HG03095 (cell line): ENCODE data around the gene AOC3.
"Not testable (repeated sequence)": the region's sequence is repeated elsewhere in the genome, so short reads cannot be mapped to it uniquely, and the experiment has no call there.

Experiments used
- ATAC-seq: cut with Tn5 transposase; IDR thresholded peaks from one replicate; pipeline ENCODE4 v1.9.1; 2021; ENCODE audit warnings: moderate library complexity; ENCODE audit not compliant: unreplicated experiment

The AOC3 gene

DNA sequence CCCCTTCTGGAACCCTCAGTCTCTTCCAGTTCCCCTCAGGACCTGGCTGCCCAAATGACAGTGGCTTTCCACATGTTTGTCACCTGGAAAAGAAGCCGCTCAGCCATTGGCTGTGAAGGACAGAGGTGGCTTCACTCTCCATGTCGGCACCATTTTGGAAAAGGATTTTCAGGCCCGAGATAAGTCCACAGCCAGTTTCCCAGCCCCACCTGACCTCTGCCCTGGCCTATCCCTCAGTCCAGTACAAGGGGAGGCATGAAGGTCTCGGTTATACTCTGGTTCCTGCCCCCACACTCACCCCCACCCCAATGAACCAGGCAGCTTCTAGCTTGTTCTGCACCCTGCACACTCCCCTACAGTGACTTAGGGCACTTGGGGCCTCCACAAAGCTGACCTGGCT, 15.2 kb downstream of the AOC3 start:
- no peak for ATAC-seq

DNA sequence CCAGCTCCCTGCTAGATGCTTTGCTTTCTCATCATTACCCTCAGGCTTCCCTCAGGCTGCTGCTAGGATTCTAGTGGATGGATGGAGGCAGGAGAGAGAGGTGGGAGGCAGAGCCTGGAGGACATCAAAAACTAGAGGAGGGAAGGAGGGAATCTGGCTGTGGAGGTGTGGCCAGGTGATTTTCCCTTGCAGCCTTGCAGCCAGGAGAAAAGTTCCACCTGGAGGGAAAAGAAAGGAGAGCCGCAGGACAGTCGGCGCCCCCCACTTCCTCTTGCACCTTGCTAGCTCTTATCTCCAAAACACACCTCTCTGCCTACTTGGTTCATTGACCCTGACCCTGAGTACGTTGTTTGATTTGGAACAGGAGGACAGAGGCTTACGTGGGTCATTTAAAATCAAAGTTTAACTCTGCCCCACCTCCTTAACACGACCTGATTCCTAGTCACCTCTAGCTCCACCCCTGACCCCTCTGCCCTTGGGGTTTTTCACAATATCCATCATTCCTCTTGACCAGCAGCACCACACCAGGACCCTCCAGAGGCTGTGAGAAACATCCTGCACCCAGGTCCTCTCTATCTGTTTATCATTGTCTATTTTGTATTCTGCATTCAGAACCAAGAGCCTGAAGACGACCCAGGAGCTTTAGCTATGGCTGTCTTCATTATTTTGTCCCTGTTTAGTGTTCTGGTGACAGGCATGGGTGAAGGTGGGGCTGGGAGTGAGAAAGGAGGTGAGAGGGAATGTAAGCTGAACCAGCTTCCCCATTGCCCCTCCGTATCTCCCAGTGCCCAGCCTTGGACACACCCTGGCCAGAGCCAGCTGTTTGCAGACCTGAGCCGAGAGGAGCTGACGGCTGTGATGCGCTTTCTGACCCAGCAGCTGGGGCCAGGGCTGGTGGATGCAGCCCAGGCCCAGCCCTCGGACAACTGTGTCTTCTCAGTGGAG, 15.9 kb downstream of the AOC3 start:
- no peak for ATAC-seq

DNA sequence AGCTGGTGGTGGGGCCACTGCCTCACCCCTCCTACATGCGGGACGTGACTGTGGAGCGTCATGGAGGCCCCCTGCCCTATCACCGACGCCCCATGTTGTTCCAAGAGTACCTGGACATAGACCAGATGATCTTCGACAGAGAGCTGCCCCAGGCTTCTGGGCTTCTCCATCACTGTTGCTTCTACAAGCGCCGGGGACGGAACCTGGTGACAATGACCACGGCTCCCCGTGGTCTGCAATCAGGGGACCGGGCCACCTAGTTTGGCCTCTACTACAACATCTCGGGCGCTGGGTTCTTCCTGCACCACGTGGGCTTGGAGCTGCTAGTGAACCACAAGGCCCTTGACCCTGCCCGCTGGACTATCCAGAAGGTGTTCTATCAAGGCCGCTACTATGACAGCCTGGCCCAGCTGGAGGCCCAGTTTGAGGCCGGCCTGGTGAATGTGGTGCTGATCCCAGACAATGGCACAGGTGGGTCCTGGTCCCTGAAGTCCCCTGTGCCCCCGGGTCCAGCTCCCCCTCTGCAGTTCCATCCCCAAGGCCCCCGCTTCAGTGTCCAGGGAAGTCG, 16.8 kb downstream of the AOC3 start:
- not testable (repeated sequence) for ATAC-seq

DNA sequence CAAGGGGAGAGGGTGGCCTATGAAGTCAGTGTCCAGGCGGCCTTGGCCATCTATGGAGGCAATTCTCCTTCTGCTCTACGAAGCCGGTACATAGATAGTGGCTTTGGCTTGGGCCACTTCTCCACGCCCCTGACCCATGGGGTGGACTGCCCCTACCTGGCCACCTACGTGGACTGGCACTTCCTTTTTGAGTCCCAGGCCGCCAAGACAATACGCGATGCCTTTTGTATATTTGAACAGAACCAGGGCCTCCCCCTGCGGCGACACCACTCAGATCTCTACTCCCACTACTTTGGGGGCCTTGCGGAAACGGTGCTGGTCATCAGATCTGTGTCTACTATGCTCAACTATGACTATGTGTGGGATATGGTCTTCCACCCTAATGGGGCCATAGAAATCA, 17.3 kb downstream of the AOC3 start:
- ATAC-seq = no peak

DNA sequence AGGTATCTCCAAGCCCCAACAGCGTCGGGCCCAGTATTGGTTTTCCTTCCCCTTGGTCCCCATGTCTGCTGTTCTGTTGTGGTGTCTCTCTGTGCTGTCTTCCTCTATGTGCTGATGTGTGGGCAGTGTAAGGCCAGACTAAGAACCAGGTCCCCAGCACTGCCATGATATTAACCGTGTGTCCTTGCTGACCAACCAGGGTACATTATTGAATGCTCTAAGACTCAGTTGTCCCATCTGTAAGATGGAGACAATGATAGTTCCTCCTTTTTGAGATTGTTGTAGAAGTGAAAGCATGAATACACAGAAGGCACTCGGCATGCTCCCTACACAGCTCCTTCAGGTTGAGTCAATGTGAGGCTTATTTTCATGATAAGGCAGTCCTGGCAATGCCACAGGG, 20.6 kb downstream of the AOC3 start:
- ATAC-seq = no peak

DNA sequence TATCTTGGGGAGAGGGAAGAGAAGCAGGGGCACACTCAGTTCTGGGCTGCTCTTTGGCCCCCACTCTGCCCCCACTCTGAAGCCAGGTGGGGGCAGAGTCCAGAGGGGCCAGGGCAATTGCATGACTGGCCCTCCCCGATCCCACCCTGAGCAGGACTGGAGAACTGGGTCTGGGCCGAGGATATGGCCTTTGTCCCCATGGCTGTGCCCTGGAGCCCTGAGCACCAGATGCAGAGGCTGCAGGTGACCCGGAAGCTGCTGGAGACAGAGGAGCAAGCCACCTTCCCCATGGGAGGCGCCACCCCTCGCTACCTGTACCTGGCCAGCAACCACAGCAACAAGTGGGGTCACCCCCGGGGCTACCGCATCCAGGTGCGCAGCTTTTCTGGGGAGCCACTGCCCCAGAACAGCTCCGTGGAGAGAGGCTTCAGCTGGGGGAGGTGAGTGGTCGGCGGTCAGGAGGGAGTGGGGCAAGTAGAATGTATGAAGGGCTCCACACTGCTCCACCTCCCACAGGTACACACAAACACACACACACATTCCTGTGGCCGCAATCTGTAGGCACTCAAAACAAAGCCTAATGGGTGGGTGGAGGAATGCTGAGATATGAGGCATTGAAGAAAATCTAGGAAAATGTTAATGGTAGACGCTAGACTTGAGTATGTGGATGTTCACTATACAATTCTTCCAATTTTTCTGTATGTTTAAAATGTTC, 21.4 kb downstream of the AOC3 start:
- no peak for ATAC-seq

DNA sequence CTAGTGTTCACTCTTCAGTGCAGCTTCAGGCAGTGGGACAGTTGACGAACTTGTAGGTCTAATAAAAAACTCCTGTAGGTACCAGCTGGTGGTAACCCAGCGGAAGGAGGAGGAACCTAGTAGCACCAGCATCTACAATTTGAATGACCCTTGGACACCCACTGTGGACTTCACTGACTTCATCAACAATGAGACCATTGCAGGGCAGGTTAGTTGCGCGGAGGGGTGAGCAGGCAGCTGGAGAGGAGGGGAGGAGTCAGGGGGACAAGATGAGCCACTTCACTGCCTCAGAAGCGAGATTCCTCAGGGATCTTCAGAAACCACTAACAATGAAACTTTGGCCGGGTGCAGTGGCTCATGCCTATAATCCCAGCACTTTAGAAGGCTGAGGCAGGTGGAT, 22.3 kb downstream of the AOC3 start:
- ATAC-seq = no peak

DNA sequence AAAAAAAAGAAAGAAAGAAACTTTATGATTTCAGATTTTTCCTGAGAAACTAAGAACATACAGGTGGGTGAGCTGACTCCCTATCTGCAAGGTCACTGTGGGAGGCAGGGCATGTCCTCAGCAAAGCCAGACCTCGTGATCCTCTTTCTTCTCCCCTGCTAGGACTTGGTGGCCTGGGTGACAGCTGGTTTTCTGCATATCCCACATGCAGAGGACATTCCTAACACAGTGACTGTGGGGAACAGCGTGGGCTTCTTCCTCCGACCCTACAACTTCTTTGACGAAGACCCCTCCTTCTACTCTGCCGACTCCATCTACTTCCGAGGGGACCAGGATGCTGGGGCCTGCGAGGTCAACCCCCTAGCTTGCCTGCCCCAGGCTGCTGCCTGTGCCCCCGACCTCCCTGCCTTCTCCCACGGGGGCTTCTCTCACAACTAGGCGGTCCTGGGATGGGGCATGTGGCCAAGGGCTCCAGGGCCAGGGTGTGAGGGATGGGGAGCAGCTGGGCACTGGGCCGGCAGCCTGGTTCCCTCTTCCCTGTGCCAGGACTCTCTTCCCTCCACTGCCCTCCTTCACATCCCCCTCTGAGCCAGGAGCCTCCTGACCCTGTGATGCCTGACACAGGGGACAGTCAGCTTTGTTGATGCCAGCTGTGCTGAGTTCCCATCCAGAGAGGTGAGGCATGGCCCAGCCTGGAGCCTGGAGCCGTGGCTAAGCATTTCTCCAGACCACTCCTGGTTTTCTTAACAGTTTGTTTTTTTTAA, 23.1 kb downstream of the AOC3 start:
- ATAC-seq = not testable (repeated sequence)

DNA sequence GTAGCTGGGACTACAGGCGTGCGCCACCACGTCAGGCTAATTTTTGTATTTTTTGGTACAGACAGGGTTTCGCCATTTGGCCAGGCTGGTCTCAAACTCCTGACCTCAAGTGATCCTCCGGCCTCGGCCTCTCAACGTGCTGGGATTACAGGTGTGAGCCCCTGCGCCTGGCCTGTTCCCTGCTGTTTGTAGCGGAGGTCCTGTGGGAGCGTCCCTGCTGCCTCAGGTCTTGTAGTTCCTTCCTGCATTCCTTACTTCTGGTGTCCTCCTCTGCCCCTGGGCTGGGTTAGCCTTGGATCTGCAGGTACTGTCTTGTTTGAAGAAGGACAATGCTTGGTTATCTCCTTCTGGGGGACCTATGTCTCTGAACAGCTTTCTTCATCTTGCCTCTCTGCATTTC, 26.0 kb downstream of the AOC3 start:
- ATAC-seq = no peak

DNA sequence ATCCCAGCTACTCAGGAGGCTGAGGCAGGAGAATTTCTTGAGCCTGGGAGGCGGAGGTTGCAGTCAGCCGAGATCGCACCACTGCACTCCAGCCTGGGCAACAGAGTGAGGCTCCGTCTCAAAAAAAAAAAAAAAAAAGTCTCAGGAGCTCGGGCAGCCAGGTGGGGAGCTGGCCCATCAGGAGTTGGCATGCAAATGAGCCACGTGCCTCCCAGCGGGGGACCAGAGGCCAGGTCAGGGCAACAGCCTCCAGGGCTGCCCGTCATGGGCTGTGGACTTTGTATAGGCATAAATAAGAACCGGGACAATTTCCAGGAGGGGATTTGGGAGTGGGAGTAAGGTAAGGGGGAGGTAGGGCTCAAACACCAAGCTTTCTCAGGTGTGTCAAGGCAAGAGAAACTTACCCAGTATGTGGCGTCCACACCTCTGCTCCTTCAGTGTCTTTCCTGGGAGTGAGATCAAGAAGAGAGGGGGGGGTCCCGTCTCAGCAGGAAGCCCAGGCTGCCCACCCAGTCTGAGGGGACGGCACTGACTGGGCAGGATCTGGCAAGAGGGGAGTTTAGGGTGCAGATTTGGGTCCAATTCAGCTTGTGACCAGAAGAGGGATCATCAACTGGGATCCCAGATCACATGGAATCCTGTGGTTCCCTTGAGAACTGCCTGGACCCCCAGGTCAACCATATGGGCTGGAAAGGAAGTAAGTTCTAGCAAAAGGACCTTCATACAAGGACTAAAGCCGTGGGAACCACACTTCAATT, 27.3 kb downstream of the AOC3 start:
- no peak for ATAC-seq

DNA sequence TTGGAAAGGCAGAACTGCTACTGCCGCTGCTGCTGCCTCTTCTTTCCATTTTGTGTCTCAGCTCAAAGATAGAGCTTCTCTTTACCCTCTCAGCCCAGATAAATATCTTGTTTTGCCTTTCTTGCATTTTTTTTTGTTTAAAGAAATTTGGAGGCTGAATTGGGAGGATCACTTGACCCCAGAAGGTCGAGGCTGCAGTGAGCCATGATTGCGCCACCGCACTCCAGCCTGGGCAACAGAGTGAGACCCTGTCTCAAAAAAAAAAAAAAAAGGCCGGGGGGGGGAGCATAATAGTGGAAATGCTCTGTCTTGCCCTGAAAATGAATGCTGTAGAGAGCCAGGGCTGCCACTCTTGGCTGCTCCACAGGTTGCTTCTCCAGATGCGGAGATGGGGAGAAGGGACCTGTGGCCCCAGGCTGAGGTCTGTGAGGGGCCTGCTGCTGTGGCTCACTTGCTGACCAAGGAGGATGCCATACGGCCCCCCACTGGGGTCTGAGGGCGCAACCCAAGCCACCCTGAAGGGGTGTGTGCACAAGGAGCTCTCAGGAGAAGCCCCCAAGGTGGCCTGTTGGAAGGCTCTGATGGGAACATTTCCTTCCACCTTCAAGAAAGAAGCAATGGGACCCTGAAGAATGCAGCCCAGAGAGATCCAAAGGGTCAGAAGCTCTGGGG, 28.1 kb downstream of the AOC3 start:
- no peak for ATAC-seq

DNA sequence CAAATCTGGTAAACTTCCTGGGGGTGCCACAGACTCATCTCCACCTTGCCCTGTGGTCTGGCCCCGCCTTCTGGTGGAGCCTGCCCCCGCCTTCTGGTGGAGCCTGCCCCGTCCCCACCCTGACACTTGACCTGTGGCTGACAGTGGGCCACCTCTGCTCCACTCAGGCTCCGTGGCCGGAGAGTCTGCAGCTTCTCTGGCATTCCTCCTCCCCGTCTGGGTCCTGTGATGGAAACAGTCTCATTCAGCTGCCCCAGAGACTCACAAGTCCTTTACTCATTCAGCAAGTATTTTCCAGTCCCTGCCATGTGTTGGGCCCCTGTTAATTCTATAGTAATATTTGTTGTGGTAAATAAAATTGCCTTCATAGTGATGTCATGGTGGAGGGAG, 28.6 kb downstream of the AOC3 start:
- no peak for ATAC-seq

DNA sequence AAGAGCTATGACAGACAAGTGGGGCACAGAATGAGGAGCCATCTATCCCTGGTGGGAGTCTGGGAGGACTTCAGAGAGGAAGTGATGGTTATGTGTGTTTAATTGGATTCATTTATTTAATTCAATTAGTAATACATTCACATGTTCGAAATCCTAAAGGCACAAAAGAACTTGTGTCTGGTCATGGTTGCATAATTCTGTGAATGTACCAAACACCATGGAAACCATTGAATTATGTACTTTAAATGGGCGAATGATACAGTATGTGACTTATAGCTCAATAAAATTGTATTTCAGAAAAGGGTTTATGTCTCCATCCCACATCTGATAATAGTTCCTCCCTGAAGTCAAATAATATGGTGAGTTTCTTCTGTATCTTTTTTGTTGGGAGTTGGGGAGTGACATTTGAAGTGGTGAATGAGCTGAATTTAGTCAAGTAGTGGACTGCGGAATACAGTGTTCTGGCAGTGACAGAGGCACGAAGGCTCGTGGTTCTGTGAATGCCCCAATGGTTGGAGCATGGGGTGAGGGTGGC, 29.8 kb downstream of the AOC3 start:
- ATAC-seq = no peak

DNA sequence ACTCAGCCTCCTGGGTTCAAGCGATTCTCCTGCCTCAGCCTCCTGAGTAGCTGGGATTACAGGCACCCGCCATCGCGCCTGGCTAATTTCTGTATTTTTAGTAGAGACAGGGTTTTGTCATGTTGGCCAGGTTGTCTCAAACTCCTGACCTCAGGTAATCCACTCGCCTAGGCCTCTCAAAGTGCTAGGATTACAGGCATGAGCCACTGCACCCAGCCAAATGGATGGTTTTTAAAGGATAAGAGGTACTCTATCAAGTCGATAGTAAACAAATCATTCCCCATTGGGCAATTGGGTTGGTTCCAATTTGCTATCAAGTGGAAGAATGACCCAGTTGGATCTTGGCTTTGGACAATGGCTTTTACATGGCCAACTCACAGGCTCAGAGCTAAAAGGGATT, 30.7 kb downstream of the AOC3 start:
- ATAC-seq = not testable (repeated sequence)

DNA sequence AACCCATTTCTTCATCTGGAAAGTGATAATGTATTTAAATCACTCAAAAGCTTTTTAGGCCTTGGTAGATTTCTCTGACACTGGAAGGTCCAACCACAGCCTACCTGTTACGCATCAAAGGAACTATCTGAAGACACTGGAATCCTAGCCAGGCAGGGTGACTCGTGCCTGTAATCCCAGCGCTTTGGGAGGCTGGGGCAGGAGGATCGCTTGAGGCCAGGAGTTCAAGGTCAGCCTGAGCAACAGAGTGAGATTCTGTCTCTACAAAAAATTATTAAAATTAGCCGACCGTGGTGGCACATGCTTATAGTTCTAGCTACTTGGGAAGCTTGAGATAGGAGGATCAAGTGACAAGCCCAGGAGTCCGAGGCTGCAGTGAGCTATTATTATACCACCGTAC, 31.2 kb downstream of the AOC3 start:
- ATAC-seq = no peak

DNA sequence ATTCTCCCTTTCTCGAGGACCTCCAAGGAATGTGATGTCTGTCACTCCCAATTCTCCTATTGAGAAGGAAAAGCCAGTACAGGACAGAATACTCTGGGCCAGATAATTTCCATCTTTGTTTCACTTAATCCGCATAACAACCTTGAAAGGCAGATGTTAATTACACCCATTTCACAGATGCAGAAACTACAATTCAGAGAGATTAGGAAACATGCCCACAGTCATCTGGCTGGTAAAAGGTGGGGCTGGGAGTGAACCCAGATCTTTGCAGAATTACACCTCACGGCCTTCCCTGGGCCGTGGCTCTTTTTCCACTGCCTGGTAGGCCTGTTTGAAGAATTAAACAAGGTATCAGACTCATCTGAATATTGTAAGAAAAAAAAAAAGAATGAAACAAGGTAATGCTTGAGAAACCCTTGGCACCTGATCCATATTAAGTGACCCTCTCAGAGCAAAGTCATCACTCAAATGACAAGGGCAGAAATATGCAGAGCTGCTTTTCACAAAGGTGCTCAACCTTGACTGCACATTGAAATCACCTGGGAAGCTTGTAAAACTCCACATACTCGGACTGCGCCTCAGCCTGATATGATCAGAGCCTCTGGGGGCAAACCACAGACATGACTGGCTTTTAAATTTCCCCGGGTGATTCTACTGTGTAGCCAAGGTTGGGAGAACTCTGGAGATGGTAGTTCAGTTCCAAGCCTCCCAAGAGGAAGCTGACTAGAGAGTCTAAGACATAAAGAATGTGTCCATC, 33.0 kb downstream of the AOC3 start:
- ATAC-seq = no peak

DNA sequence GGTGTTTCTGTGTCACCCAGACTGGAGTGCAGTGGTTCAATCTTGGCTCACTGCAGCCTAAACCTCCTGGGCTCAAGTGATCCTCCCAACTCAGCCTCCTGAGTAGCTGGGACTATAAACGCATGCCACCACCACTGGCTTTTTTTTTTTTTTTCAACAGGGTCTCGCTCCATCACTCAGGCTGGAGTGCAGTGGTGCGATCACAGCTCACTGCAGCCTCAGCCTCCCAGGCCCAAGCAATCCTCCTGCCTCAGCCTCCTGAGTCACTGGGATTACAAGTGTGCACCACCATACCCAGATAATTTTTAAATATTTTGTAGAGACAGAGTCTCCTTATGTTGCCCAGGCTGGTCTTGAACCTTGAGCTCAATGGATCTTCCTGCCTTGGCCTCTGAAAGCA, 34.8 kb downstream of the AOC3 start:
- not testable (repeated sequence) for ATAC-seq

DNA sequence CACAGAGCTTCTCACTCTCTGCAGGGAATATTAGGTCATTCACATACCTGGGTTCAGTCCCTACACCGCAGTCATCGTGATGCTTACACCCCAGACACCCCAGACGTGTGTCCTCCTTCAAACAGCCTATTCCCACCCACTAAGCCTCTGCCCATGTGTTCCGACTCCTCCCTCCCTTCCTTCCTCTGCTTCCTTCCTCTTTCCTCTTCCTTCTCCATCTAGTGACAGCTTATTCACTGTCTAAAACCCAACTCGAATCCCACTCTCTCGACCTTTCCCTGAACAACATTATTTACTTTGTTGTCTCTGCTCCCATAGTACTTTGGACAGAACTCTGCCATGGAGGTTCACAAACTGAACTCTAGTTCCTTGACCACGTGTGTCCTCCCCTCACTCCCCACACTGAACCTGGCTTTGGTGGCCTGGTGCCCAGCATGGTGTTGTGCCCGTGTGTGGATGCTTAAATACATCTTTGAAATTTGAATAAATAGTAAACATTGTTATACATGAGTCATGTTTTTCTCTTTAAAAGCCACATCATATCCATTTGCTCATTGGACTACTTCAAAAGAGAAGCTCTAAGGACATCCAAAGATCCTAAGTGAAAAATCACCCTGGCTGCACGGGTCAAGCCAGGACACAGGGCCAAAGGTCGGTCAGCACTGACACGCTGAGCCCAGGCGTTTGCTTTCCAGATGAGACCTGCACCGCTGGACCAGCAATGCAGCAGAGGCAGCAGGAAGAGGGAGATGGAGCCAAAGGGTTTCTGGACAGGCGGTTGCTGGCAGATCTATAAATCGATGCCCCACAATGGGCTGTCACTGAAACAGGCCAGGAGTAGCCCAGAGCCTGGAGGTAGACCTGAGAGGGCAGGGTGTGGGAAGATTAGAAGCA, 35.5 kb downstream of the AOC3 start:
- ATAC-seq = no peak
